GDM1 (cell line): ENCODE results near the gene CACFD1.

Experiments
- DNase-seq: peaks from one replicate; lab custom pipeline; 2025; lab: John Stamatoyannopoulos, UW

The CACFD1 gene

GRCh38 chr9:133502112-133502511 is 42.3 kb downstream of the CACFD1 start:
- DNase-seq: no peak

GRCh38 chr9:133505186-133505830 is 45.5 kb downstream of the CACFD1 start:
- DNase-seq: no peak

DNA sequence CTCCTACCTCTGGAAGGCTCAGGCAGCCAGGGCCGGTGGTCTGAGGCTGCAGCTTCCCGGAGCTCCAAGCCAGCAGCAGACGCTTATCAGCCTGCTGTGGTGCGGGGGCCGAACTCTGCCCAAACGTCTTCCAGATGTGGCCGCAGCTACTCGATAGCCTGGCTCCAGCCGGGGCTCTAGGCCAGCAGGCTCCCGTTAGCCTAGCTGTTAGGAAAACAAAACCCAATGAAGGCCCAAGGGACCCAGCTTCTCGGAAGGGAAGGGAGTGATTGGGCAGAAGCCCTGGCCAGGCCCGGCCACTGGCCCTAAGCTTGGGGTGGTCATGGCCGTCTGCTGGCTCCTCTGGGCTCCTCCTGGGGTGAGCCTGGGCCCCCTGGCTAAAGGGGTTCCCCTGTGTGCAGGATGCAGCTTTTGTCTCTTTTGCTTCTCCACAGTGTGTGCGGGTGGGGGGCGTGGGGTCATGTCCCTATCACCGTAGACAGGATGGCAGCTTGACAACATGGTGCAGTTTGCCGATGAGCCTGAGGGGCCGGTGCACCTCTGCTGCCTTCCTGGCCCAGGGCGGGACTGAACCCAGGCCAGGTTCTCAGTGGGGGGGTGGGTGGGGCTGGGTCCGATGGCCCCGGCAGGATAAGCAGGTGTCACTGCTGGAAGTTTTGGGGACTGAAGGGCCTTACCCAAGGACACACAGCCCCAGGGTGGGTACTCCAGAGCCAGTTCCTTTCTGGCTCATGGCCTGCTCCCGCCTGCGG is 46.3 kb downstream of the CACFD1 start:
- DNase-seq: no peak

- no peak for DNase-seq
Measured at GRCh38 chr9:133506653-133507038, 46.9 kb downstream of the CACFD1 start.

DNA sequence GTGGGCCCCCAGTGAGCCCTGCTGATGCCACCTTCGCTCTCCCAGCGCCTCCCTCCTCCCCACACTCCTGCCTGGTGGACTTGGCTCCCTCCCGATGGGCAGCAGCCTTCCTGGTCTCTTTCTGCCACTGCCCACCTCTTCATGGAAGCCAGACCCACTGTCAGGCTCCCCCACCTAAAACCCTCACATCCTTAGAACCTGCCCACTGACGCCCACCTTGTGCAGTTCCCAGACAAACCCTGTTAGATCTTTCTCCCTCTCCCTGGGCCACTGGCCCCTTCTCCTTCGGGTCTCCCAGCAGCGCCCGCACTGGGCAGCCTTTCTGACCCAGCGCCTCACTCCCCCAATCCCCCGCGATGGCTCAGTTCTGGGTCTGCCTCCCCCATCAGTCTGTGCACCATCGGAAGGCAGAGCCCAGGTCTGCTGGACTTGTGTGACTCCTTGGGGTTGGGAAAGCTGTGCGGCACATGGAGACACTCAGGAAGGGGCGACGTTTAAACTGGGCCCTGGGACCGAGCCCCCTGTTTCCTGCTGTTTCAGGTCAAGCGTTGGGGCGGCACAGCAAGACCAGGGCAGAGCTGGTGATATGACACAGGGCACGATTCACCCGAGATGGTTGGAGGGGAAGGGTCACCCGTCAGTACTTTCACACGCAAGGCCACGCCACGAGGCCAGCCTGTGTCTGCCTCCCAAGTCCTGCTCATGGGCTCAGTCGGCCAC is 47.6 kb downstream of the CACFD1 start:
- DNase-seq: no peak

DNA sequence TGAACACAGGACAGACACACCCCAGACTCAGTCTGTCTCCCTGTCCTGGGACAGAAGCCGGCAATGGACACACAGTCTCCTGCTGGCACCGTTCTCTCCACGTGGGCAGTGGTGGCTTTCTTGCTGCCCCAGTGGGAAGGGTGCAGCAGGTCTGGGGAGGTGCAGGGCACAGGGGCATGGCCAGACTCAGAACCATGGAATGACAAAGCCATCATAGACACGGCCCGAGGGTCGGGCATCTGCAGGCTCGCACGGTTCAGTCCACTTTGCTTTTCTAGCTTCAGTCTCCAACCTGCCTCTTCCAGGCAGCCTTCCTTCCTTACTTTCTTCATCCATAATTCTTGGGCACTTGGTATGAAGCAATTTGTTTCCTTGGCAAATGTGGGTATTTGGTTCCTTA is 48.3 kb downstream of the CACFD1 start:
- DNase-seq: no peak

- DNase-seq: no peak
Measured at GRCh38 chr9:133509179-133510083, 49.7 kb downstream of the CACFD1 start.

GRCh38 chr9:133510926-133511505 is 51.2 kb downstream of the CACFD1 start:
- no peak for DNase-seq

GRCh38 chr9:133511607-133512006 is 51.8 kb downstream of the CACFD1 start:
- DNase-seq: no peak

DNA sequence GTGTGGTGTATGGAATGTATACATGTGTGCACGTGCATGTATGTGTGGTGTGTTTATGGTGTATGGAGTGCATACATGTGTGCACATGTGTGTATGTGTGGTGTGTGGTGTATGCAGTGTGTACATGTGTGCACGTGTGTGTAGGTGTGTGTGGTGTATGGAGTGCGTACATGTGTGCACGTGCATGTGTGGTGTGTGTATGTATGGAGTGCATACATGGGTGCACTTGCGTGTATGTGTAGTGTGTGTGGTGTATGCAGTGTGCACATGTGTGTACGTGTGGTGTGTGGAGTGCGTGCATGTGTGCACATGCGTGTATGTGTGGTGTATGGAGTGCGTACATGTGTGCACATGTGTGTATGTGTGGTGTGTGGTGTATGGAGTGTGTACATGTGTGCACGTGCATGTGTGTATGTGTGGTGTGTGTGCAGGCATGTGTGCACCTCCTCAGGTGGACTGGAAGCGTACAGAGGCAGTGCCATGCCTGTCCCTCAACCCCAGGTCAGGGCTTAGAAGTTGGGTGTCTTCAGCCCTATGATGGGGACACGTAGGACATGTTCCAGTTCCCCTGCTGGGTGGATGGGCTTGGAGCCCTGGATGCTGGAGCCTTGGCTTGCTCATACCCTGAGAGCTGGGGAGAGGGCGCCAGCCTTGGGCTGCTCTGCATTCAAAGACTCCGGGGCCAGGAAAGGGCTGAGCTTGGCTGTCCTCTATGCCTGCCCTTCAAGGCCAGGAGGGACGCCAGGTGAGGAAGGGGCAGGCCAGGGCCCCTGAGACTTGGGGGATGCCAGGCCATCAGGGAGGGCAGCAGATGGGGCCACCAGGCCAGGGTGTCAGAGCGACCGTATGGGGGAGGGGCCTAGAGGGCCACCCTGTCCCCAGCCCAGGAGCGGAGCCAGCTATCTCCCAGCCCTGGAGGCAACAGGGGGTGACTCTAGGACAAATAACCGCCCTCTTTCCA is 52.8 kb downstream of the CACFD1 start:
- DNase-seq: no peak

GRCh38 chr9:133513214-133514100 is 53.7 kb downstream of the CACFD1 start:
- no peak for DNase-seq

DNA sequence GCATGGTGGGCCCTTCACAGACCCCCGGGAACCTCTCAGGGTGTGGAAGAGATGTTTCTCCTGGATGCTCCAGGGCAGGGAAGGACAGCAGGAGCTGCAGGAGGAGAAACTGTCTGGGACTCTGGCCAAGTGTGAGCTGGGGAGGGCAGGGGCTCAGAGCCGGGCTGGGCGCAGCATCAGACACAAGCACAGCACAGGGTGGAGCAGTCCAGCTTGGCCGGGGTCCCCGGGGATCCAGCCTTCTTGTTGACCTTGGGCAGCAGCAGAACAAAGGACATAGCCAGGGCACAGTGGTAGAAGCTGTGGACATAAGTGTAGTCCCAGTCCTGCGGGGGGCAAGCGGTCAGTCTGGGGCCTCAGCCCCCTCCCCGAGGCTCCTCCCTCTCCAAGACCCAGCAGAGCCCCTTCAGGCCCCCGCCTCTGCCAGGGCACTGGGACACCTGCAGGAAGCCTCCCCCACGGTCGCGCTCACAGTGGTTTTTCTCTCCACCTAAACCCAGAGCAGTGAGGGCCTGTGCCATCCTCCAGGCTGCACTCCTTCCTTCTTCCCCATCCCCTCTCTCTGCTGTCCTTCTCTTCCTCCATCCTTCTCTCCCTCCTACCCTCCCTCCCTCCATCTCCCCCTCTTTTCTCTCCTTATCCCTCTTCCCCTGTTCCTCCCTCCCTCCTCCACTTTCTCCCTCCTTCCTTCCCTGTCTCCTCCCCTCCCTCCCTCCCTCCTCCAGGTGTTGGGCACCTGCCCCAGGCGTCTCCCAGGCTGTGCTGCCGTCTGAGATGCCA is 54.9 kb downstream of the CACFD1 start:
- DNase-seq: no peak

GRCh38 chr9:133515240-133515610 is 55.4 kb downstream of the CACFD1 start:
- DNase-seq: no peak

DNA sequence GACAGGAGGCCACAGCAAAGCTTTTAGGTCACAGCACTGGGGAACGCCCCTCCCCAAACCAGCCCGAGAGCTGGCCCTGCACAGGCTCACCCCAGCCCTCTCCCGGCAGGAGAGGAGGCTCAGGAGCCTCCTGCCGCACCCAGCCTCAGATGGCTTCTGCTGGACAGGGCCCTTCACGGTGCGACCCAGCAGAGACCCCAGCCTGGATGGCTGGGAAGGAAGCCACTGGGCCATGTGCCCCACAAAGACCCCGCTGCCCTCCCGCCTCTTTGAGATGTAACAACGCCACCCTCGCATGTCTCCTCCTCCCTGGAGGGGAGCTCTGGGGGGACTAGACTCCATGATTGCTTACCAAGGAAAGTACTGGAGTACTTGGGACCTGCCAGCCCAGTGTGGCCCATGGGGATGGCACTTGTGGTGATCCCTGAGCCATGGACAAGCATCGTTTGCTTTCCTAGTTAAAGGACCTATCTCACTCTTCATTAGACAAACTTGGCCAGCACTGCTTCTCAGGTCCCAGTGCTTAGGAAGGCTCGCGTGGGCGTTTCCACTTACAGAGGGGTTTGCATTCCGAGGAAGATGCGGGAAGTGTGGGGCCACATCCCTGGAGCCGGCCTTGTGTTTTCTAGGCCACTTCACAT is 56.0 kb downstream of the CACFD1 start:
- DNase-seq: no peak

GRCh38 chr9:133516256-133516960 is 56.6 kb downstream of the CACFD1 start:
- DNase-seq: no peak

- DNase-seq: no peak
Measured at GRCh38 chr9:133516961-133517350, 57.2 kb downstream of the CACFD1 start.

DNA sequence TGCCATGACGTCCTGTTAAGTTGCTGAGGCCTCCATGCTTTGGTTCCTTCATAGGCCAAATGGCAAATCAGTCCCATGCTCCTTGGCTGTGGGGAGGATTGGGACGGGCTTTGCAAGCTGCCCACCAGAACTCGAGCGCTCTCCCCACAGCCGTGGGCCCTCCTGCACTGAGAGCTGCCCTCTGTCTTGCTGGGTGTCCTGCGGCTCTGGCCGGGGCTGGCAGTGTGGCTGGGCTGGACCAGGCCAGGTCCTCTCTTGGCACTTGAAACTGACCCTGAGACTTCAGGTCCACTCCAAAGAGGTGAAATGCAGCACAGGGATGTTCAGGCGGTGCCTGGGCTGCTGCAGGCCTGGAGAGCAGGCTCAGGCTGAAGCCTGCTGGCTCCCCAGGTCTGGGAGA is 57.9 kb downstream of the CACFD1 start:
- DNase-seq: no peak

DNA sequence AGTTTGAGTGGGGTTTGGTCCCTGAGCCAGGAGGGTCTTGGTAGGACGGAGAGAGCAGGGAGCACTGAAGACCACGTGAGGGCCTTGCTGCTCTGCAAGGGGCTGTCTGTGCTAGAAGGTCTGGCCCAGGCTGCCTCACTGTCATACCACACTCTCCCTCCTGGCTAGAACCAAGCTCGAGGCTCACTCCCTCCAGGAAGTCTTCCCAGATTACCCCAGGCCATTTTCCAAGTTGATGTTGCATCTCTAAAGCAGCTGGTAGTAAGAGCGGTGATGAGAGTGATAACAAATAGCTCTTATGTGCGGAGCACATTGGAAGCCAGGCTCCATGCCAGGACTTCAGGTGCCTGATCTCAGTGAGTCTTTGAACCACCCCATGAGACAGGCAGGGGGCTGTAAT is 58.4 kb downstream of the CACFD1 start:
- no peak for DNase-seq
